ENCODE data around the gene SF3B5. TPM values are rescaled to one million over a fixed set of nuclear protein-coding genes. Genes with fewer than 3 reads are reported as not detected.

Gene SF3B5
- polyA plus RNA-seq, 3 donors: 271 to 445 (median 355) TPM

- no peak for TF ChIP-seq CTCF (IDR thresholded peaks at IDR 0.05)
- Histone ChIP-seq H3K4me3 (replicated peaks in 1 of 3; ENCODE audit: low read depth in 2 of 3, low read length in 3 of 3) (no peak overlapping the region), H3K4me1 (ENCODE audit: control insufficient read depth in 1 of 2, insufficient read depth in 2 of 2, low read length in 2 of 2) (peaks cover 15 to 18% of the 10 kb centered on the region in 2 donors), H4K20me1 (ENCODE audit: insufficient read depth, low read length) (no peaks in the 10 kb centered on the region), H3K9me3 (replicated peaks in 1 of 2; ENCODE audit: control insufficient read depth in 1 of 2, insufficient read depth in 1 of 2, low read length in 2 of 2) (no peaks in the 10 kb centered on the region), H2AFZ (ENCODE audit: insufficient read depth, low read depth, low read length, poor library complexity, severe bottlenecking) (no peak overlapping the region), H3K9ac (ENCODE audit: insufficient read depth, low read length, poor library complexity, severe bottlenecking) (no peak overlapping the region), H3K27me3 (ENCODE audit: control insufficient read depth in 2 of 2, insufficient read depth in 2 of 2, low read length in 2 of 2) (no peaks in the 10 kb centered on the region), H3K27ac (ENCODE audit: low read depth in 1 of 2, low read length in 2 of 2) (no peak overlapping the region), H3K79me2 (ENCODE audit: insufficient read depth, low read length) (peaks cover 14% of the 10 kb centered on the region), H3K36me3 (replicated peaks in 1 of 2; ENCODE audit: control insufficient read depth in 1 of 2, insufficient read depth in 2 of 2, low read length in 2 of 2) (no peaks in the 10 kb centered on the region), H3K4me2 (replicated peaks; ENCODE audit: extremely low read depth, low read length, poor library complexity, severe bottlenecking) (no peak overlapping the region)
- no peaks in the 10 kb centered on the region for H3K9me3 Mint-ChIP-seq
- DNase-seq: no peak
- peaks cover 14% of the 10 kb centered on the region for H3K4me1 Mint-ChIP-seq
- no peak overlapping the region for H3K27ac Mint-ChIP-seq
- peaks cover 0 to 1% of the 10 kb centered on the region in 2 donors for H3K36me3 Mint-ChIP-seq
- 100% methylated on average over 1 of the region's 3 CpGs for WGBS (ENCODE audit: insufficient coverage)
- H3K4me3 Mint-ChIP-seq: no peak overlapping the region
- intact Hi-C loops (cut with micrococcal nuclease): loop anchor here (5.0 to 10.0 kb wide), 5 partner anchors 53 to 257 kb away; partner anchors contain the start of genes STX11 (in 2 of the 2), LTV1 (in 1 of the 2) and UTRN (in 1 of the 2)
- H3K27me3 Mint-ChIP-seq (ENCODE audit: low read depth in 3 of 3): peaks cover 0 to 2% (median 0%) of the 10 kb centered on the region in 3 donors
These were observed 3.6 kb upstream of the SF3B5 start for GRCh38 chr6:144098993-144099392.

- Histone ChIP-seq H3K27me3 (ENCODE audit: control insufficient read depth in 2 of 2, insufficient read depth in 2 of 2, low read length in 2 of 2) (no peaks in the 10 kb centered on the region), H3K27ac (ENCODE audit: low read depth in 1 of 2, low read length in 2 of 2) (peak overlapping the region; percentile 87 to 94), H3K4me3 (replicated peaks in 1 of 3; ENCODE audit: low read depth in 2 of 3, low read length in 3 of 3) (peak overlapping the region; percentile 73 to 84 (median 82)), H3K9ac (ENCODE audit: insufficient read depth, low read length, poor library complexity, severe bottlenecking) (peak overlapping the region; percentile 93), H3K4me1 (ENCODE audit: control insufficient read depth in 1 of 2, insufficient read depth in 2 of 2, low read length in 2 of 2) (peaks cover 17 to 24% of the 10 kb centered on the region in 2 donors), H3K79me2 (ENCODE audit: insufficient read depth, low read length) (peaks cover 21% of the 10 kb centered on the region), H3K36me3 (replicated peaks in 1 of 2; ENCODE audit: control insufficient read depth in 1 of 2, insufficient read depth in 2 of 2, low read length in 2 of 2) (no peaks in the 10 kb centered on the region), H2AFZ (ENCODE audit: insufficient read depth, low read depth, low read length, poor library complexity, severe bottlenecking) (peak overlapping the region; percentile 99), H3K9me3 (replicated peaks in 1 of 2; ENCODE audit: control insufficient read depth in 1 of 2, insufficient read depth in 1 of 2, low read length in 2 of 2) (no peaks in the 10 kb centered on the region), H3K4me2 (replicated peaks; ENCODE audit: extremely low read depth, low read length, poor library complexity, severe bottlenecking) (peak overlapping the region; percentile 94), H4K20me1 (ENCODE audit: insufficient read depth, low read length) (no peaks in the 10 kb centered on the region)
- H3K4me1 Mint-ChIP-seq: peaks cover 21% of the 10 kb centered on the region
- H3K9me3 Mint-ChIP-seq: no peaks in the 10 kb centered on the region
- DNase-seq: no peak
- intact Hi-C loops (cut with micrococcal nuclease): loop anchor here (5.0 to 10.0 kb wide), 5 partner anchors 58 to 252 kb away; partner anchors contain the start of genes STX11 (in 2 of the 2), LTV1 (in 1 of the 2) and UTRN (in 1 of the 2)
- H3K4me3 Mint-ChIP-seq: peak overlapping the region; percentile 95 to 97
- WGBS (ENCODE audit: insufficient coverage): 0% methylated on average over 16 of the region's 19 CpGs
- peak overlapping the region; percentile 96 to 99 (median 97) for H3K27ac Mint-ChIP-seq
- H3K36me3 Mint-ChIP-seq: peaks cover 2% of the 10 kb centered on the region in 2 donors
- no peak for TF ChIP-seq CTCF (IDR thresholded peaks at IDR 0.05)
- H3K27me3 Mint-ChIP-seq (ENCODE audit: low read depth in 3 of 3): peaks cover 0 to 2% (median 0%) of the 10 kb centered on the region in 3 donors
These were observed 641 bp downstream of the SF3B5 start for GRCh38 chr6:144094731-144095133.

Measured in CD14-positive monocyte (primary cell).